Muscle of leg (tissue), 16 donors: ENCODE data around the gene HAPLN1. TPM values are rescaled to one million over a fixed set of nuclear protein-coding genes. Genes with fewer than 3 reads are reported as not detected.

Experiments
- DNase-seq: peaks from one replicate; pipeline ENCODE4 v3.0.0; 2013
- H3K27ac ChIP-seq: one replicate; pipeline ENCODE4 v1.5.1; 2013; ENCODE audit warnings: mild to moderate bottlenecking, low read length, control low read depth
- H3K27me3 ChIP-seq: one replicate; pipeline ENCODE4 v1.6.1; 2013; ENCODE audit warnings: low read length; ENCODE audit not compliant: control insufficient read depth, insufficient read depth
- H3K36me3 ChIP-seq: one replicate; pipeline ENCODE4 v1.6.1; 2013; ENCODE audit warnings: low read length; ENCODE audit not compliant: control insufficient read depth, insufficient read depth
- H3K4me1 ChIP-seq: one replicate; pipeline ENCODE4 v1.6.1; 2013; ENCODE audit warnings: low read length; ENCODE audit not compliant: control insufficient read depth, insufficient read depth
- H3K4me3 ChIP-seq: one replicate; pipeline ENCODE4 v1.5.1; 2013; ENCODE audit warnings: low read length, control low read depth
- H3K9me3 ChIP-seq: replicated peaks from 2 replicates; pipeline ENCODE4 v1.6.1; 2013; ENCODE audit warnings: low read depth, low read length; ENCODE audit not compliant: control insufficient read depth
- WGBS: methylation state at CpG from one replicate; pipeline ENCODE4 v1.1.5; 2013; ENCODE audit warnings: missing lambda C conversion rate; ENCODE audit not compliant: insufficient coverage; 5-methylcytosine and 5-hydroxymethylcytosine counted together
- long read RNA-seq, 11 donors: transcript quantifications; one replicate each; lab custom pipeline, GENCODE V29; 2026
- polyA plus RNA-seq, 8 donors: library from polyadenylated mRNA; unstranded; fragments of 120-200 nt; gene quantifications; one replicate each; pipeline versions ENCODE4 v1.2.1 to v1.2.3, GENCODE V29; 2013; ENCODE audit warnings: inconsistent platforms in 1 of 8, low replicate concordance in 1 of 8; ENCODE audit not compliant: insufficient read length in 8 of 8, insufficient read depth in 1 of 8
- total RNA-seq: library from RNA; stranded (reverse); fragments of 120-200 nt; gene quantifications from one replicate; pipeline ENCODE4 v1.2.4, GENCODE V29; 2013

Gene HAPLN1
- total RNA-seq: 0.31 TPM
- polyA plus RNA-seq: 1 to 10 TPM in 1 of 8 donors, under 1 TPM in 7; 0.29 to 2.3 (median 0.52) TPM
- long read RNA-seq, donor 1: 0 reads
- long read RNA-seq, donor 2: 0 reads
- long read RNA-seq, donor 3: 0 reads
- long read RNA-seq, donor 4: 0 reads
- long read RNA-seq, donor 5: 0 reads
- long read RNA-seq, donor 6: 0 reads
- long read RNA-seq, donor 7: 0 reads
- long read RNA-seq, donor 8, full-length matches to known transcripts: 1 of 1 reads
- long read RNA-seq, donor 8, partial matches to known transcripts: 0 of 1 reads
- long read RNA-seq, donor 8, other reads (novel, unspliced or antisense): 0 of 1 reads
- long read RNA-seq, donor 9: 0 reads
- long read RNA-seq, donor 10: 0 reads
- long read RNA-seq, donor 11: 0 reads

DNA sequence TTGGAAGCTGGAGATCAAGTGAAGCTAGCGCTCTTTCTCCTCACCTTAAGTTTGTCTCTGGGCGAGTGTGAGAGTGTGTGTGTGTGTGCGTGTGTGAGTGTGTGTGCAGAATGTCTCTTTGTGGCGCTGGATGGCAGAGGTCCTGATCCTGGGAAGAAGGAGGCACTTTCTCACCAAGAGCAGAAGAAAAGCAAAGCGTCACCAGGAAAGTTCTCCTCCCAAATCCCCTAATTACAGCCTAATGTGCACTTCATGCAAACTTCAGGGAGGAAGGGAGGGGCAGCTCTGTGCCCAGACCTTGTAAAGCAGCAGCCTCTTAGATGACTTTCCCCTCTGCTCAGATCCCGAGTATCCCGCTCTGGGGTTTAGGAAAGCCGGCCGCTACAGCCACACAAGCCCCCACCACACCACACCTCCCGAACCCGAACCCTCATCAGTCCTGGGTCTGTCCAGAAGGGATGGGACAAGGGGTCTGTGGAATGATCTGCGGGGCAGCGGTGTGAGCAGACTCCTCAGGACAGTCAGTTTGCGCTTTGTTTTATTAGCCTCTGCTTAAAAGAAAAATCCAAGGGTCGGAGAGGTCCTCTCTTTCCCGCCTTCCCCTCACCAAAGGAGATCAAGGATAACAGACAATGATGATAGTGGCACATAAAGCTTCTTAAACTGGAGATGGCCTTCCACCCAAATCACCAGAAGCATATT is at the start of gene HAPLN1:
Gene HAPLN1 (minus strand): TSS at position 20 of the 702 bp plus-strand sequence. CDS start 47,332 bp downstream, outside the sequence.
- peak within 1 kb of the TSS; percentile 21 for H3K4me3 ChIP-seq
- 17% methylated on average over 4 of the region's 16 CpGs for WGBS
- H3K27ac ChIP-seq: no peak within 1 kb of the TSS
- H3K36me3 ChIP-seq: no peaks in the 10 kb centered on the region
- no peaks in the 10 kb centered on the region for H3K9me3 ChIP-seq
- DNase-seq: no peak
- H3K27me3 ChIP-seq: peaks cover 20% of the 10 kb centered on the region
- peaks cover 13% of the 10 kb centered on the region for H3K4me1 ChIP-seq

DNA sequence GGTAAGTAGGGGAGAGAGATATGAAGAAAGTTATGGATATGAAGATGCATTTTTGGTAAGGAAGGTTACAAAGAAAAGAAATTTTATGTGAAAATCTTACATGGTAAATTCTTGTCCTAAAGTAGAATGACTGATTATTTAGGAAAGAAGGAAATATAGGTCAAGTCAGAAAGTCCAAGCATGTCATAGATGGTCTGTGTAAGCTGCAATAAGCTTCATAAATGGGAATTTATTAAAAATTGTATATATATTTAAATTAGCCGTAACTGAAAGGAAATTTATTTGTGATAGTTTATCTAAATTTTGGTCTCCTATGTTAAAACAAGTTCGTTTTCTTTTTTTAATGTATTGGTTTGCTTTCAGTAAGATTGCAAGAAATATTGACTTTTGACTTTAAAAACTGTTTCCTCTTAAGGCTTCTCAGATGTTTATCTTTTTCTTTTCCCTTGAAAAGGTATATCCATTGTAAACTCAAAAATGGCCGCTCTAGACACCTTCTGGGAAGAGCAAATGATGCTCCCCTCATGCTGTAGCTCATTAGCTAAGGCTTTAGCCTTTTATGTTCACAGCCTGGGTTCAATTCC is 46.8 kb upstream of the HAPLN1 start:
- peaks cover 14% of the 10 kb centered on the region for H3K9me3 ChIP-seq
- no peak overlapping the region for H3K4me3 ChIP-seq
- WGBS: no CpG with 5 or more reads among the region's 3 CpGs

DNA sequence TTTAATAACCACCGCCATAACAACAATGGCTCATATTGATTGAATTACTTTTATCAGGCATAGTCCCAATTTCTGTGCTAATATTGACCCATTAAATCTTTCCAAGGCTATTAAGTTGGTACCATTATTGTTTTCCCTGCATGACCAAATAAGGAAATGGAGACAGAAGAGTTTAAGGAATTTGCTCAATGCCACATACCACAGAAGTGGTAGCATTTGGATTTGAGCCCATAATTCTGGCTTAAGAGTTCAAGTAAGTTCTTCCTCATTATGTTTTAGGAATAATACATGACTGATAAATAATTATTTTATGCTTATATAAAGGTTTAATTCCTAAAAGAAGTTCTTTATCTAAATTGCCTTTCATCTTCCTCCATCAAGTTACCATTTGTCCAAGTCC is 43.4 kb upstream of the HAPLN1 start:
- Histone ChIP-seq H3K9me3 (peaks cover 14% of the 10 kb centered on the region), H3K4me3 (no peak overlapping the region), H3K27me3 (no peaks in the 10 kb centered on the region), H3K27ac (no peak overlapping the region), H3K36me3 (no peaks in the 10 kb centered on the region), H3K4me1 (no peaks in the 10 kb centered on the region)
- DNase-seq: no peak
- no CpG with 5 or more reads among the region's 1 CpG for WGBS

More for the DNA sequence above, 46.8 kb upstream of the HAPLN1 start:
- Histone ChIP-seq H3K27me3 (no peaks in the 10 kb centered on the region), H3K4me1 (no peaks in the 10 kb centered on the region), H3K36me3 (no peaks in the 10 kb centered on the region), H3K27ac (no peak overlapping the region)
- no peak for DNase-seq

DNA sequence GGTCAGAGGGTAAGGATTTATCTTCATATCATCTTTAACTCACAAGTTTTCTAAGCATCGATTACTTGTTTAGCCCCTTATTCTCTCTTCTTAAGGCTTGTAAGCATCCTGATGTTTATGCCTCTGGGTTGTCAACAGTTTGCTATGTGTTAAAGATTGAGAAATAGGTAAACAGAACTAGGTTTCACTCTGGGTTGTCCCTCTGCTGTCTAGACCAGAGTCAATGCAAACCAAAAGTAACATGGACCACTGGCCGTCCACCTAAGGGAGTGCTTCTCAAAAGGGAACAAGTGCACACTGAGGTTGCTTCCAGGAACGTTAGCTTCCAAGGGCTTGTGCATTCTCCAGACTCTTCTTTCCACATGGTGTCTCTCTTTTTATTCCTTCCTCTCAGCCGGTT is 39.9 kb upstream of the HAPLN1 start:
- H3K36me3 ChIP-seq: no peaks in the 10 kb centered on the region
- no peaks in the 10 kb centered on the region for H3K27me3 ChIP-seq
- no peak overlapping the region for H3K27ac ChIP-seq
- no peak for DNase-seq
- 63% methylated on average over 2 of the region's 4 CpGs for WGBS
- H3K9me3 ChIP-seq: peaks cover 1% of the 10 kb centered on the region
- H3K4me1 ChIP-seq: no peaks in the 10 kb centered on the region
- no peak overlapping the region for H3K4me3 ChIP-seq

DNA sequence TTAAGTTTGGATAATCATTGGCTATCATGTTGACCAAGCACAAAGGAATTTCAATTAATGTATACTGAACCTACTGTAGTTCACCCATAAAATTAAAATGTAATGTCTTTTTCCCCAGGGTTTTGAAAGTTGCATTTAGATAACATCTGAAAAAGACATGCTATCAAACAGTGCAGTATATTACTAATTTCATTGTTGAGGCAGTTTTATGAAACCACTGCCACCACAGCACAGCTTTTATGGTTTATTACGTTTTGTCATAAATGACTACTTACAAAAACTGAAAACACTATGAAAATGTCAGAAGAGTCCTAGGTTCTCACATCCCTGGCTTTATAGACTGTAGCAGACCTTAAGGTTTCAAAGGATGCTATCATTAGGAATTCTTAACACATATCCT is 32.0 kb upstream of the HAPLN1 start:
- Histone ChIP-seq H3K4me3 (no peak overlapping the region), H3K36me3 (no peaks in the 10 kb centered on the region), H3K27me3 (no peaks in the 10 kb centered on the region), H3K9me3 (peaks cover 2% of the 10 kb centered on the region), H3K27ac (no peak overlapping the region), H3K4me1 (no peaks in the 10 kb centered on the region)
- no peak for DNase-seq
- WGBS: no CpG with 5 or more reads among the region's 1 CpG

DNA sequence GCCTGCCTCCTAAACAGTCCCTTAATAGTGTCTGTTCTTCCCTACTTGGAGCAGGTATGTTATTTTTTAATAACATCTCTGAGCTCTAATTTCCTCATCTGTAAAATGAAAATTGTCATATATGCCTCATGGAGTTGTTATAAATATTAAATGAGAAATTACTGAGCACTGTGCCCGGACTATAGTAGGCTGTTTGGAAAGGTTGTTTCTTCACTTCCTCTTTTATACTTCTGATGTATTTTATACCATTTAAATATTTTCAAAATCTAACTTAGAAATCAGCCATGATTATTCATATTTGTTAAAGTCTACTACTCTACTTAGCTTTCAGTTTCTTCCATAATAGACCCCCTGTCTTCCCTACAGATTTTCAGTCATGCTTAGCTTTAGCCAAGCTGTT is 30.5 kb upstream of the HAPLN1 start:
- Histone ChIP-seq H3K4me3 (no peak overlapping the region), H3K36me3 (no peaks in the 10 kb centered on the region), H3K9me3 (peaks cover 2% of the 10 kb centered on the region), H3K27me3 (no peaks in the 10 kb centered on the region), H3K27ac (no peak overlapping the region), H3K4me1 (no peaks in the 10 kb centered on the region)
- no CpG with 5 or more reads among the region's 1 CpG for WGBS
- DNase-seq: no peak

DNA sequence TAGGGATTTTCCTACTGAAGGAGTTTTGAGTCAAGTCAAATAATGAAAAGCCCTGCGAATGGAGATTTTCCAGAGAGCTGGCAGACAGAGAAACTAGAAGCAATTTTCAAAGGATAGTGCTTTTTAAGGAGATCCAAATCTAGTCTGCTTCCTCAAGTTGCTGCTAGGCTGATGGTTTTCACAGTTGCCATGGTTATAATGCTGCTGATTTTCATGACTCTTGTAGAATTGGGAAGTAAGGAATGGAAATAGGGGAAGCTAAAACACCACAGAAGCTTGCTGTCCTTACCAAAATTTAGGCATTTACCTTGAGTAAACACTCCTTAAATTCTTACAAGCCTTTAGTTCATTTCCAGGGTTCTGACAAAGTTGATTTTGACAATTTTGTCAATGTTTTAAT is 30.1 kb upstream of the HAPLN1 start:
- H3K9me3 ChIP-seq: peaks cover 2% of the 10 kb centered on the region
- no peak overlapping the region for H3K4me3 ChIP-seq
- H3K27ac ChIP-seq: no peak overlapping the region
- H3K27me3 ChIP-seq: no peaks in the 10 kb centered on the region
- no peaks in the 10 kb centered on the region for H3K4me1 ChIP-seq
- H3K36me3 ChIP-seq: no peaks in the 10 kb centered on the region
- DNase-seq: peak; percentile 73
- no CpG with 5 or more reads among the region's 1 CpG for WGBS

DNA sequence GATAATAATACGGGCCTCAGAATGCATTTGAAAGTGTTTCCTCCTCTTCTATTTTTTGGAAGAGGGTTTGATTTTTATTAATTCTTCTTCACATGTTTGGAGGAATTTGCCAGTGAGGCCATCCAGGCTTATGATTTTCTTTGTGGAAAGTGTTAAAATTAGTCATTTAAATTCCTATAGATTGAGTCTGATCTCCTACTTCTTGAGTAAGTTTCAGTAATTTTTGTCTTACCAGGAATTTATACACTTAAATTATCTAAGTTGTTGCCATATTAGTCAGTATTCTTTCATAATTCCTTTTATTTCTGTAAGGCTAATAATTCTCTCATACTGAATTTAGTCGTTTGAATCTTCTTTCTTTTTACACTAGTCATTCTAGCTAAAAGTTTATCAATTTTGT is 25.2 kb upstream of the HAPLN1 start:
- Histone ChIP-seq H3K36me3 (no peaks in the 10 kb centered on the region), H3K4me3 (no peak overlapping the region), H3K27ac (no peak overlapping the region), H3K9me3 (peaks cover 2% of the 10 kb centered on the region), H3K4me1 (no peaks in the 10 kb centered on the region), H3K27me3 (no peaks in the 10 kb centered on the region)
- no CpG with 5 or more reads among the region's 2 CpGs for WGBS
- DNase-seq: no peak

DNA sequence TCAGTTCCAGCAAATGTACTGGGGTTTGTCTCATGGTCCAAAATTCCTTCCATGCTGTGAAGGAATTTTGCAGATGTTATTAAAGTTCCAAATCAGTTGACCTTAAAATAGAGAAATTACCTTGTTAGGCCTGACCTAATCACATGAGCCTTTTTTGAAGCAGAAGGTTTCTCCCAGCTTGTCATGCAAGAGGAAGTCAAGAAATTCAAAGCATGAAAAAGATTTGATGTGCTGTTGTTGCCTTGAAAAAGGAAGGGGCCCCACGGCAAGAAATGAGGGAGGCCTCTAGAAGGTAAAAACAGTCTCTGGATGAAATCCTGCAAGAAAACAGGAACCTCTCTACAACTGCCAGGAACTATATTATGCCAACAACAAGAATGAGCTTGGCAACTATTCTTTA is 24.2 kb upstream of the HAPLN1 start:
- no peak overlapping the region for H3K4me3 ChIP-seq
- H3K27ac ChIP-seq: no peak overlapping the region
- WGBS: no CpG with 5 or more reads among the region's 1 CpG
- H3K27me3 ChIP-seq: no peaks in the 10 kb centered on the region
- no peaks in the 10 kb centered on the region for H3K4me1 ChIP-seq
- peak; percentile 36 for DNase-seq
- H3K9me3 ChIP-seq: peaks cover 2% of the 10 kb centered on the region
- no peaks in the 10 kb centered on the region for H3K36me3 ChIP-seq

DNA sequence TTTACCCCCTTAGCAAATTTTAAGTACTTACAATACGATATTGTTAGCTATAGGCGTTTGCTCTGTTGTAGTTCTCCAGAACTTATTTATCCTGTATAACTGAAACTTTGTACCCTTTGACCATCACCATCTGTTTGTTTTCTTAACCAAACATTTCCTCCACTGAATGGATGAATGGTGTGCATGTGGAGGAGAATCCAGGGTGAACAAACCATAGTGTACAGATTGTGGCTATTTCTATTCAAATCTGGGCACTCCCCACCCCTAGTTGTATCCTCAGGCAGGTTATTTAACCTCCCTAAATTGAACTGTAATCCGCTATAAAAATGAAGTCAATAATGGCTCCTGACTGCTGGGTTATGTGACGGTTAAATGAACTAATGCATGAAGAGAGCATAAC is 21.4 kb upstream of the HAPLN1 start:
- no peaks in the 10 kb centered on the region for H3K4me1 ChIP-seq
- no peaks in the 10 kb centered on the region for H3K9me3 ChIP-seq
- H3K4me3 ChIP-seq: no peak overlapping the region
- no CpG with 5 or more reads among the region's 4 CpGs for WGBS
- H3K36me3 ChIP-seq: no peaks in the 10 kb centered on the region
- no peak overlapping the region for H3K27ac ChIP-seq
- no peak for DNase-seq
- no peaks in the 10 kb centered on the region for H3K27me3 ChIP-seq
